PFSK-1 (cell line): Measurements from ENCODE around the gene ONECUT1.

Source experiments
- FOXP2 ChIP-seq: optimal IDR thresholded peaks from 2 replicates; pipeline ENCODE3; 2011; ENCODE audit warnings: borderline replicate concordance, control low read depth, inconsistent platforms; ENCODE audit not compliant: insufficient read depth; ENCODE audit errors: extremely low read length, extremely low read depth
- POLR2AphosphoS5 ChIP-seq: IDR thresholded peaks from 2 replicates; pipeline ENCODE4 v1.6.1; 2012; ENCODE audit warnings: low read depth, mild to moderate bottlenecking, control low read depth, low read length, moderate library complexity
- REST ChIP-seq, 2 experiments: IDR thresholded peaks; 2 replicates each; pipeline versions ENCODE4 v1.6.1 to v1.8.0; 2011 to 2012; ENCODE audit warnings: low read depth in 2 of 2, low read length in 2 of 2, control low read depth in 1 of 2, inconsistent platforms in 1 of 2, mild to moderate bottlenecking in 1 of 2, moderate library complexity in 1 of 2; ENCODE audit not compliant: insufficient read depth in 1 of 2
- SIN3A ChIP-seq: IDR thresholded peaks from 2 replicates; pipeline ENCODE4 v1.6.1; 2012; ENCODE audit warnings: mild to moderate bottlenecking, low read length, moderate library complexity, borderline replicate concordance; ENCODE audit not compliant: insufficient read depth
- TAF1 ChIP-seq: IDR thresholded peaks from 2 replicates; pipeline ENCODE4 v1.6.1; 2012; ENCODE audit warnings: low read length, control low read depth, borderline replicate concordance; ENCODE audit not compliant: insufficient read depth

Gene ONECUT1

GRCh38 chr15:52760562-52760961 lies 29.6 kb downstream of the ONECUT1 start:
- TF ChIP-seq FOXP2 (no peak), REST (IDR thresholded peaks at IDR 0.05; ENCODE audit: insufficient read depth in 1 of 2, low read depth in 2 of 2, low read length in 2 of 2) (no peak), SIN3A (no peak), POLR2AphosphoS5 (no peak), TAF1 (no peak)

- no peak for TF ChIP-seq SIN3A
- TF ChIP-seq REST (IDR thresholded peaks at IDR 0.05; ENCODE audit: insufficient read depth in 1 of 2, low read depth in 2 of 2, low read length in 2 of 2), result no peak
- no peak for TF ChIP-seq TAF1
- TF ChIP-seq POLR2AphosphoS5, result no peak
- TF ChIP-seq FOXP2, result no peak
Measured at GRCh38 chr15:52759969-52760368, 30.2 kb downstream of the ONECUT1 start.

- no peak for TF ChIP-seq TAF1
- no peak for TF ChIP-seq REST (IDR thresholded peaks at IDR 0.05; ENCODE audit: insufficient read depth in 1 of 2, low read depth in 2 of 2, low read length in 2 of 2)
- no peak for TF ChIP-seq FOXP2
- TF ChIP-seq SIN3A, result no peak
- TF ChIP-seq POLR2AphosphoS5, result no peak
Measured at GRCh38 chr15:52757496-52757895, 32.6 kb downstream of the ONECUT1 start.

GRCh38 chr15:52751522-52751921 lies 38.6 kb downstream of the ONECUT1 start:
- TF ChIP-seq FOXP2, result no peak

GRCh38 chr15:52749258-52749657 lies 40.9 kb downstream of the ONECUT1 start:
- TF ChIP-seq FOXP2 (no peak), REST (IDR thresholded peaks at IDR 0.05; ENCODE audit: insufficient read depth in 1 of 2, low read depth in 2 of 2, low read length in 2 of 2) (no peak), TAF1 (no peak), SIN3A (no peak), POLR2AphosphoS5 (no peak)
